IMR-90 (cell line): ENCODE results near the gene STRC.
"Not testable (repeated sequence)": the region's sequence is repeated elsewhere in the genome, so short reads cannot be mapped to it uniquely, and the experiment has no call there.

ENCODE experiments used
- BHLHE40 ChIP-seq: fragments of 150-350 bp; IDR thresholded peaks from 2 replicates; pipeline ENCODE4 v1.6.1; 2016; ENCODE audit warnings: mild to moderate bottlenecking, low read depth, low read length
- CEBPB ChIP-seq: IDR thresholded peaks from 2 replicates; pipeline ENCODE4 v1.6.1; 2012; ENCODE audit warnings: low read depth, low read length, improper control_type of control experiment
- CHD1 ChIP-seq: IDR thresholded peaks from 2 replicates; pipeline ENCODE4 v1.6.1; 2012; ENCODE audit warnings: low read depth, low read length, improper control_type of control experiment
- CTCF ChIP-seq: conservative IDR thresholded peaks from 2 replicates; pipeline ENCODE4 v1.5.1; 2012; ENCODE audit warnings: mild to moderate bottlenecking, low read depth, low read length, improper control_type of control experiment
- ELK1 ChIP-seq: fragments of 150-350 bp; IDR thresholded peaks from 2 replicates; pipeline ENCODE4 v1.6.1; 2016; ENCODE audit warnings: low read depth, mild to moderate bottlenecking, low read length, moderate library complexity, borderline replicate concordance
- FOS ChIP-seq: fragments of 150-350 bp; IDR thresholded peaks from 2 replicates; pipeline ENCODE4 v1.6.1; 2016; ENCODE audit warnings: low read depth, low read length
- MAZ ChIP-seq: IDR thresholded peaks from 2 replicates; pipeline ENCODE4 v1.6.1; 2012; ENCODE audit warnings: low read depth, mild to moderate bottlenecking, low read length, improper control_type of control experiment, moderate library complexity, borderline replicate concordance
- MXI1 ChIP-seq: IDR thresholded peaks from 2 replicates; pipeline ENCODE4 v1.6.1; 2012; ENCODE audit warnings: low read depth, mild to moderate bottlenecking, low read length, moderate library complexity, borderline replicate concordance
- POLR2A ChIP-seq: IDR thresholded peaks from 2 replicates; pipeline ENCODE4 v1.6.1; 2012; ENCODE audit warnings: mild to moderate bottlenecking, low read depth, low read length
- RAD21 ChIP-seq: IDR thresholded peaks from 2 replicates; pipeline ENCODE4 v1.6.1; 2012; ENCODE audit warnings: low read length, improper control_type of control experiment
- RCOR1 ChIP-seq: IDR thresholded peaks from 2 replicates; pipeline ENCODE4 v1.6.1; 2012; ENCODE audit warnings: mild to moderate bottlenecking, low read length, improper control_type of control experiment; ENCODE audit not compliant: insufficient replicate concordance
- SMC3 ChIP-seq: fragments of 150-350 bp; IDR thresholded peaks from 2 replicates; pipeline ENCODE4 v1.6.1; 2016; ENCODE audit warnings: low read depth, mild to moderate bottlenecking, antibody characterized with exemption, low read length, moderate library complexity

- TF ChIP-seq CTCF, POLR2A, ELK1, SMC3, MXI1, BHLHE40, MAZ, FOS, RAD21, CHD1, CEBPB, RCOR1: not testable (repeated sequence)
These were observed 44.7 kb upstream of the STRC start for GRCh38 chr15:43663333-43663732.
